ENCODE data around the gene CRYBG2.
A peak's percentile ranks its signal among the peaks of the same experiment; 100 is the strongest.
"Not testable (repeated sequence)": the region's sequence is repeated elsewhere in the genome, so short reads cannot be mapped to it uniquely, and the experiment has no call there.

Gene CRYBG2

GRCh38 chr1:26346274-26347033 is 7.5 kb downstream of the CRYBG2 start:
- FAIRE-seq: no peak

- FAIRE-seq: no peak
Measured at GRCh38 chr1:26345718-26346117, 8.2 kb downstream of the CRYBG2 start.

GRCh38 chr1:26344147-26344920 is 9.6 kb downstream of the CRYBG2 start:
- no peak for FAIRE-seq

- no peak for FAIRE-seq
Measured at GRCh38 chr1:26340047-26340481, 13.9 kb downstream of the CRYBG2 start.

GRCh38 chr1:26338670-26339069 is 15.3 kb downstream of the CRYBG2 start:
- FAIRE-seq: no peak

- no peak for FAIRE-seq
Measured at GRCh38 chr1:26337625-26338024, 16.3 kb downstream of the CRYBG2 start.

GRCh38 chr1:26337206-26337535 is 16.8 kb downstream of the CRYBG2 start:
- FAIRE-seq: no peak

GRCh38 chr1:26336477-26337205 is 17.3 kb downstream of the CRYBG2 start:
- FAIRE-seq: no peak

GRCh38 chr1:26335774-26336476 is 18.0 kb downstream of the CRYBG2 start:
- peak; percentile 45 for FAIRE-seq

- FAIRE-seq: not testable (repeated sequence)
Measured at GRCh38 chr1:26333312-26333711, 20.6 kb downstream of the CRYBG2 start.

- no peak for FAIRE-seq
Measured at GRCh38 chr1:26330276-26330675, 23.7 kb downstream of the CRYBG2 start.

GRCh38 chr1:26329380-26329779 is 24.6 kb downstream of the CRYBG2 start:
- not testable (repeated sequence) for FAIRE-seq

GRCh38 chr1:26328597-26328996 is 25.3 kb downstream of the CRYBG2 start:
- FAIRE-seq: no peak

GRCh38 chr1:26327956-26328362 is 26.0 kb downstream of the CRYBG2 start:
- FAIRE-seq: no peak

- no peak for FAIRE-seq
Measured at GRCh38 chr1:26324550-26324949, 29.4 kb downstream of the CRYBG2 start.

GRCh38 chr1:26323382-26323781 is 30.5 kb downstream of the CRYBG2 start:
- no peak for FAIRE-seq

- no peak for FAIRE-seq
Measured at GRCh38 chr1:26322042-26322331, 31.9 kb downstream of the CRYBG2 start.

- peak; percentile 86 for FAIRE-seq
Measured at GRCh38 chr1:26321315-26322041, 32.5 kb downstream of the CRYBG2 start.

GRCh38 chr1:26320896-26321295 is 33.0 kb downstream of the CRYBG2 start:
- no peak for FAIRE-seq

- FAIRE-seq: no peak
Measured at GRCh38 chr1:26318338-26319064, 35.4 kb downstream of the CRYBG2 start.

- no peak for FAIRE-seq
Measured at GRCh38 chr1:26317612-26318337, 36.2 kb downstream of the CRYBG2 start, which contains the start of gene CD52. Gene CD52 (plus strand): TSS chr1:26317958. CDS start chr1:26318018, 60 bp downstream.
